Upper lobe of left lung (tissue), 4 donors: ENCODE data around the gene GLI3.

Experiments
- CTCF ChIP-seq, 6 experiments: fragments of 450-650 bp in 4 of 6; fragments of 200-600 bp in 2 of 6; sonication (generic) in 2 of 6; IDR thresholded peaks; one replicate each; pipeline ENCODE4 v1.5.1; 2016 to 2019; ENCODE audit warnings: antibody characterized with exemption in 6 of 6
- EP300 ChIP-seq, 4 donors: sonication (generic); formaldehyde crosslinking; IDR thresholded peaks; one replicate each; pipeline ENCODE4 v1.5.1; 2017; ENCODE audit warnings: antibody characterized with exemption in 4 of 4, control low read depth in 2 of 4
- POLR2A ChIP-seq, 4 donors: fragments of 450-650 bp; IDR thresholded peaks; one replicate each; pipeline ENCODE4 v1.5.1; 2016 to 2017; ENCODE audit warnings: antibody characterized with exemption in 4 of 4, mild to moderate bottlenecking in 2 of 4
- POLR2AphosphoS5 ChIP-seq, 2 donors: sonication (generic); formaldehyde crosslinking; IDR thresholded peaks; one replicate each; pipeline ENCODE4 v1.5.1; 2017; ENCODE audit warnings: antibody characterized with exemption in 2 of 2

- peak; percentile 25 to 69 (median 48) for TF ChIP-seq CTCF (IDR thresholded peaks at IDR 0.05)
- TF ChIP-seq POLR2AphosphoS5 (IDR thresholded peaks at IDR 0.05), result no peak
- TF ChIP-seq POLR2A (IDR thresholded peaks at IDR 0.05), result no peak
- TF ChIP-seq EP300 (IDR thresholded peaks at IDR 0.05), result no peak
Measured at GRCh38 chr7:41979834-41980307, 257.1 kb downstream of the GLI3 start.
